GM19463 (cell line): ENCODE data around the gene LENG1.
A peak's percentile ranks its signal among the peaks of the same experiment; 100 is the strongest.

Experiments
- ATAC-seq: cut with Tn5 transposase; IDR thresholded peaks from one replicate; pipeline ENCODE4 v1.9.1; 2021; ENCODE audit warnings: mild to moderate bottlenecking, moderate library complexity; ENCODE audit not compliant: unreplicated experiment

Gene LENG1

GRCh38 chr19:54142166-54142780, 17.2 kb downstream of the LENG1 start:
- no peak for ATAC-seq

GRCh38 chr19:54141356-54141755, 18.2 kb downstream of the LENG1 start:
- no peak for ATAC-seq

- no peak for ATAC-seq
These were observed 20.8 kb downstream of the LENG1 start for GRCh38 chr19:54138489-54139256.

- no peak for ATAC-seq
These were observed 21.6 kb downstream of the LENG1 start, which contains the start of gene CNOT3 for GRCh38 chr19:54137699-54138488. Gene CNOT3, plus strand, starts transcription at chr19:54137762. Its CDS starts 5,217 bp downstream, at chr19:54142979.

- ATAC-seq: peak; percentile 72
These were observed 22.4 kb downstream of the LENG1 start for GRCh38 chr19:54136864-54137698.

- ATAC-seq: no peak
These were observed 23.2 kb downstream of the LENG1 start for GRCh38 chr19:54136086-54136863.

GRCh38 chr19:54133957-54134590, 25.4 kb downstream of the LENG1 start:
- ATAC-seq: no peak

- no peak for ATAC-seq
These were observed 26.1 kb downstream of the LENG1 start for GRCh38 chr19:54133312-54133956.

- ATAC-seq: no peak
These were observed 29.9 kb downstream of the LENG1 start for GRCh38 chr19:54129617-54129996.

- no peak for ATAC-seq
These were observed 30.5 kb downstream of the LENG1 start for GRCh38 chr19:54128796-54129616.

- ATAC-seq: no peak
These were observed 31.1 kb downstream of the LENG1 start for GRCh38 chr19:54128441-54128725.

- ATAC-seq: no peak
These were observed 31.7 kb downstream of the LENG1 start for GRCh38 chr19:54127688-54128440.

GRCh38 chr19:54125713-54126112, 33.8 kb downstream of the LENG1 start:
- ATAC-seq: no peak

GRCh38 chr19:54124393-54124792, 35.1 kb downstream of the LENG1 start:
- ATAC-seq: no peak

GRCh38 chr19:54123682-54124081, 35.8 kb downstream of the LENG1 start:
- ATAC-seq: no peak

GRCh38 chr19:54121259-54121658, 38.3 kb downstream of the LENG1 start:
- ATAC-seq: no peak
